Naive thymus-derived CD4-positive, alpha-beta T cell (primary cell): ENCODE results near the gene BSND. TPM values are rescaled to one million over a fixed set of nuclear protein-coding genes. Genes with fewer than 3 reads are reported as not detected.

Experiments
- ATAC-seq: fragments of 150-1000 bp; cut with Tn5 transposase; 2 replicates; pipeline ENCODE4 v1.10.0; 2021; ENCODE audit warnings: mild to moderate bottlenecking, moderate library complexity
- CTCF ChIA-PET: fragments of 350-600 bp; sonication (Branson Sonifier 250); formaldehyde crosslinking; loops from one replicate; lab custom pipeline; 2021; ENCODE audit warnings: antibody characterized with exemption; lab: Charles Lee
- POLR2A ChIA-PET: fragments of 350-600 bp; sonication (Branson Sonifier 250); formaldehyde crosslinking; loops from one replicate; lab custom pipeline; 2021; ENCODE audit warnings: antibody characterized with exemption, inconsistent platforms; lab: Charles Lee
- DNase-seq, 9 donors: peaks; one replicate each; pipeline versions ENCODE4 v3.0.0 to v3.0.0-alpha.2; 2020 to 2022; ENCODE audit warnings: mixed read lengths in 1 of 9
- H3K27ac ChIP-seq: one replicate; pipeline ENCODE4 v1.7.0; 2013; ENCODE audit warnings: mild to moderate bottlenecking, low read depth, low read length, moderate library complexity
- H3K27me3 ChIP-seq, 2 donors: one replicate each; pipeline ENCODE4 v1.7.0; 2013; ENCODE audit warnings: low read length in 2 of 2, mild to moderate bottlenecking in 2 of 2, moderate library complexity in 2 of 2; ENCODE audit not compliant: control insufficient read depth in 2 of 2, insufficient read depth in 2 of 2
- H3K36me3 ChIP-seq, 3 experiments: 1 replicate in 2 of 3; 2 replicates in 1 of 3; pipeline ENCODE4 v1.7.0; 2013; ENCODE audit warnings: low read length in 3 of 3, mild to moderate bottlenecking in 3 of 3, moderate library complexity in 1 of 3; ENCODE audit not compliant: insufficient read depth in 3 of 3, control insufficient read depth in 2 of 3
- H3K4me1 ChIP-seq, 2 donors: one replicate each; pipeline ENCODE4 v1.7.0; 2013; ENCODE audit warnings: low read length in 2 of 2, mild to moderate bottlenecking in 2 of 2, moderate library complexity in 1 of 2; ENCODE audit not compliant: control insufficient read depth in 2 of 2, insufficient read depth in 2 of 2
- H3K4me3 ChIP-seq: 2 replicates; pipeline ENCODE4 v1.7.0; 2013; ENCODE audit warnings: mild to moderate bottlenecking, low read length
- H3K9me3 ChIP-seq, 3 experiments: 1 replicate in 2 of 3; 2 replicates in 1 of 3; pipeline ENCODE4 v1.7.0; 2013; ENCODE audit warnings: low read length in 3 of 3; ENCODE audit not compliant: control insufficient read depth in 2 of 3
- H3K27ac Mint-ChIP-seq, 9 donors: one replicate each; pipeline ENCODE4 v1.8.0; 2020 to 2022; ENCODE audit warnings: mixed read lengths in 9 of 9, mild to moderate bottlenecking in 8 of 9, moderate library complexity in 5 of 9, inconsistent platforms in 2 of 9
- H3K27me3 Mint-ChIP-seq, 5 donors: one replicate each; pipeline ENCODE4 v1.8.0; 2021 to 2022; ENCODE audit warnings: mixed read lengths in 5 of 5, mild to moderate bottlenecking in 1 of 5
- H3K36me3 Mint-ChIP-seq, 5 donors: one replicate each; pipeline ENCODE4 v1.8.0; 2020 to 2022; ENCODE audit warnings: mixed read lengths in 5 of 5, mild to moderate bottlenecking in 3 of 5, inconsistent platforms in 1 of 5
- H3K4me1 Mint-ChIP-seq, 7 donors: one replicate each; pipeline ENCODE4 v1.8.0; 2020 to 2022; ENCODE audit warnings: mixed read lengths in 7 of 7, mild to moderate bottlenecking in 3 of 7, inconsistent platforms in 1 of 7
- H3K4me3 Mint-ChIP-seq, 10 donors: one replicate each; pipeline ENCODE4 v1.8.0; 2020 to 2022; ENCODE audit warnings: mild to moderate bottlenecking in 10 of 10, mixed read lengths in 10 of 10, moderate library complexity in 6 of 10, inconsistent platforms in 2 of 10
- H3K9me3 Mint-ChIP-seq, 11 donors: one replicate each; pipeline ENCODE4 v1.8.0; 2020 to 2022; ENCODE audit warnings: mixed read lengths in 11 of 11, mild to moderate bottlenecking in 4 of 11, inconsistent platforms in 1 of 11, moderate library complexity in 1 of 11
- intact Hi-C, 2 donors: fragments of 100-400 bp; cut with micrococcal nuclease; formaldehyde crosslinking; loops; one replicate each; pipeline ENCODE4 v1.15.1; 2023
- polyA plus RNA-seq, 2 donors: library from polyadenylated mRNA; unstranded; fragments of 300-500 nt; fragmentation: Illumina TruSeq; gene quantifications; one replicate each; pipeline ENCODE4 v1.2.3, GENCODE V29; 2021
- total RNA-seq, 6 experiments: library from RNA in 5 of 6; stranded (reverse) in 5 of 6; gene quantifications; 1 replicate in 5 of 6; 2 replicates in 1 of 6; pipeline ENCODE4 v1.2.3 and lab custom pipeline; 2021 to 2026

The BSND gene
- total and polyA plus RNA-seq, 7 experiments from 2014 or later: 0.05 TPM; not detected in 6

GRCh38 chr1:54972436-54972835 is 26.3 kb upstream of the BSND start:
- no peak overlapping the region for H3K4me3 Mint-ChIP-seq
- POLR2A ChIA-PET: no interaction called here
- H3K27me3 Mint-ChIP-seq: peaks cover 16 to 47% (median 35%) of the 10 kb centered on the region in 5 donors
- no peak overlapping the region for H3K27ac ChIP-seq
- H3K27ac Mint-ChIP-seq: no peak overlapping the region
- no peaks in the 10 kb centered on the region for H3K4me1 Mint-ChIP-seq
- H3K9me3 ChIP-seq: no peaks in the 10 kb centered on the region
- no peaks in the 10 kb centered on the region for H3K36me3 Mint-ChIP-seq
- CTCF ChIA-PET: interaction anchor here (0.9 kb wide), 1 partner anchor 27 kb away, joined by 3 read pairs; no protein-coding TSS in a partner anchor
- ATAC-seq (no peak), DNase-seq (no peak)
- intact Hi-C loops: no loop called here
- no peaks in the 10 kb centered on the region for H3K36me3 ChIP-seq
- no peak overlapping the region for H3K4me3 ChIP-seq
- peaks cover 0 to 1% (median 0%) of the 10 kb centered on the region in 11 donors for H3K9me3 Mint-ChIP-seq
- H3K4me1 ChIP-seq: no peaks in the 10 kb centered on the region
- peaks cover 0 to 2% of the 10 kb centered on the region in 2 donors for H3K27me3 ChIP-seq

DNA sequence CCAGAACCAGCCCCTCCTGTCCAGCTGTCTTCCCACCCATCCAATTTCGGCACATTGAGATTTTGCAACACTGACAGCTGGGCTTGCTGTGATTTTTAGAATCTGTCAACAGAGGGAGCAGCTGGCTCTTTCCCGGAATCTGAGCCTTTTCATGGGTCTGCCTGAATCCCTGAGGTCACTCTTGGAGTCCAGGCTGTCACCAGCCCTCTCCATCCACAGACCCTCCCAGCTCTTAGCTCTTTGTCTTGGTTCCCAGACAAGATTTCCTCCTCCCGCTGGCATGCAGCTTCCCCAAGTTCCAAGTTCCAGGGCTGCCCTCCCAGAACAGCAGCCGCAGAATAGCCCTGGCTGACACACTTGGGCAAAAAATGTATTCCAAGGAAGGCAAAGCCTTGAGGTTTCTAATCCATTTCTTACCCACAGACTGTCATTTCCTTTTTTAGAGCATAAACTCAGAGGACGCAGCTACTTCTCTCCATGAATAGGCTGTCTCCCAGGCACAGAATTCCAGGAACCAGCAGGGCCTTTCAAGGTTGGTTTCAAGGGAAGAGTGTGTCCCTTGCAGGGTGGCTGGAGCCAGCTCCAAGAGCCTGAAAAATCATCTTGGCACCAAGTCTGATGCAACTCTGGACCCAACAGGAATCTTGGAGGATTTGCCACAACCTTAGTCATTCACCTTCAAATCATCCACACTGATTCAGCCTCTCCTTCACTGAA is 25.4 kb upstream of the BSND start:
- no peak overlapping the region for H3K4me3 ChIP-seq
- H3K27ac ChIP-seq: no peak overlapping the region
- Mint-ChIP-seq H3K36me3 (no peaks in the 10 kb centered on the region), H3K27ac (no peak overlapping the region), H3K4me1 (no peaks in the 10 kb centered on the region), H3K27me3 (peaks cover 20 to 54% (median 42%) of the 10 kb centered on the region in 5 donors), H3K4me3 (no peak overlapping the region), H3K9me3 (peaks cover 0 to 1% (median 0%) of the 10 kb centered on the region in 11 donors)
- ChIA-PET CTCF (no interaction called here), POLR2A (no interaction called here)
- intact Hi-C loops: no loop called here
- ATAC-seq (no peak), DNase-seq (no peak)
- no peaks in the 10 kb centered on the region for H3K9me3 ChIP-seq
- no peaks in the 10 kb centered on the region for H3K36me3 ChIP-seq
- H3K27me3 ChIP-seq: peaks cover 0 to 2% of the 10 kb centered on the region in 2 donors
- no peaks in the 10 kb centered on the region for H3K4me1 ChIP-seq

DNA sequence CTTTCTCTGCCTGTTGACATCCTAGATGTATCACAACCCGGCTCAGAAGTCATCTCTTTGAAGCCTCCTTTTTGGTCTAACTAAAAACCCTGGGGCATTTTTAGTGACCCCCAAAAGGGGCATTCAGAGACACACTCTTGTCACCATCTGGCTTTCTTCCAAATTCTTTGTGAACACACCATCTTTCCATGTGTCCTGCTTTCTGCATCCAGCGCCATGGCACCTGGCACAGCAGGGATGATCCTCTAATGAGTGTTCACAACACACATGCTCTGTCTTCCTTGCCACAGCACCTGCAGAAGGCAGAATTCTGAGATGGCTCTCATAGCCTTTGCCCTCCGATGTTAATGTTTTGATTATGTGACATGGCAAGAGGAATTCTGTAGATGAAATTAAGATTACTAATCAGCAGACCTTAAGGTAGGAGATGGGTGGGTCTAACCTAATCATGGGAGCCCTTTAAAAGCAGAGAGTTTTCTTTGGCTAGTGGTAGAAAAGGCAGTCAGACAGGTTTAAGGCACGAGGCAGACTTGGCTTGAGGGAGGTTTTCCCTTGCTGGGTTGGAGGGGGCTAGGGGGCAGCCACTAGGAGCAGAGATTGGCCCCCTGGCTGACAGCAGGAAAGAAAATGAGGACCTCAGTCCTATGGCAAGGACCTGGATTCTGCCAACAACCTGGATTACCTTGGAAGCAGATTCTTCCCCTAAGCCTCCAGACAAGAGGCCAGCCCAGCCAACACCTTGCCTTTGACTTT is 23.2 kb upstream of the BSND start:
- no peaks in the 10 kb centered on the region for H3K9me3 ChIP-seq
- no peaks in the 10 kb centered on the region for H3K36me3 ChIP-seq
- H3K27ac ChIP-seq: no peak overlapping the region
- DNase-seq (no peak), ATAC-seq (no peak)
- H3K27me3 Mint-ChIP-seq: peaks cover 28 to 61% (median 44%) of the 10 kb centered on the region in 5 donors
- peaks cover 0 to 2% of the 10 kb centered on the region in 2 donors for H3K27me3 ChIP-seq
- H3K4me1 ChIP-seq: no peaks in the 10 kb centered on the region
- no peak overlapping the region for H3K4me3 ChIP-seq
- H3K4me1 Mint-ChIP-seq: no peaks in the 10 kb centered on the region
- H3K9me3 Mint-ChIP-seq: no peaks in the 10 kb centered on the region
- H3K4me3 Mint-ChIP-seq: no peak overlapping the region
- ChIA-PET POLR2A (no interaction called here), CTCF (no interaction called here)
- H3K36me3 Mint-ChIP-seq: no peaks in the 10 kb centered on the region
- intact Hi-C loops: no loop called here
- H3K27ac Mint-ChIP-seq: no peak overlapping the region

- ChIA-PET POLR2A (no interaction called here), CTCF (no interaction called here)
- Mint-ChIP-seq H3K4me3 (no peak overlapping the region), H3K9me3 (no peaks in the 10 kb centered on the region), H3K27me3 (peaks cover 32 to 68% (median 45%) of the 10 kb centered on the region in 5 donors), H3K27ac (no peak overlapping the region), H3K4me1 (peaks cover 0 to 7% (median 0%) of the 10 kb centered on the region in 7 donors), H3K36me3 (no peaks in the 10 kb centered on the region)
- H3K27ac ChIP-seq: no peak overlapping the region
- intact Hi-C loops: no loop called here
- H3K36me3 ChIP-seq: no peaks in the 10 kb centered on the region
- ATAC-seq (no peak), DNase-seq (no peak)
- H3K4me1 ChIP-seq: no peaks in the 10 kb centered on the region
- H3K27me3 ChIP-seq: peaks cover 0 to 2% of the 10 kb centered on the region in 2 donors
- no peaks in the 10 kb centered on the region for H3K9me3 ChIP-seq
- no peak overlapping the region for H3K4me3 ChIP-seq
These were observed 22.0 kb upstream of the BSND start for GRCh38 chr1:54976747-54977146.

- no peak for ATAC-seq
- H3K9me3 ChIP-seq: no peaks in the 10 kb centered on the region
- no peaks in the 10 kb centered on the region for H3K36me3 ChIP-seq
- H3K4me1 ChIP-seq: no peaks in the 10 kb centered on the region
- H3K27ac ChIP-seq: no peak overlapping the region
- Mint-ChIP-seq H3K4me3 (no peak overlapping the region), H3K36me3 (no peaks in the 10 kb centered on the region), H3K27ac (peak overlapping the region in 1 of 9 donors; percentile 14), H3K9me3 (no peaks in the 10 kb centered on the region), H3K27me3 (peaks cover 38 to 71% (median 48%) of the 10 kb centered on the region in 5 donors), H3K4me1 (peaks cover 0 to 7% (median 0%) of the 10 kb centered on the region in 7 donors)
- POLR2A ChIA-PET: no interaction called here
- DNase-seq: no peak
- intact Hi-C loops: no loop called here
- no peak overlapping the region for H3K4me3 ChIP-seq
- CTCF ChIA-PET: no interaction called here
- H3K27me3 ChIP-seq: peaks cover 0 to 5% of the 10 kb centered on the region in 2 donors
These were observed 21.0 kb upstream of the BSND start for GRCh38 chr1:54977533-54978297.

GRCh38 chr1:54978528-54979326 is 20.0 kb upstream of the BSND start:
- Histone ChIP-seq H3K4me1 (no peaks in the 10 kb centered on the region), H3K9me3 (no peaks in the 10 kb centered on the region), H3K27me3 (peaks cover 0 to 5% of the 10 kb centered on the region in 2 donors), H3K4me3 (no peak overlapping the region), H3K36me3 (no peaks in the 10 kb centered on the region), H3K27ac (no peak overlapping the region)
- POLR2A ChIA-PET: no interaction called here
- H3K4me3 Mint-ChIP-seq: no peak overlapping the region
- DNase-seq (no peak), ATAC-seq (no peak)
- H3K27me3 Mint-ChIP-seq: peaks cover 33 to 66% (median 44%) of the 10 kb centered on the region in 5 donors
- no peaks in the 10 kb centered on the region for H3K9me3 Mint-ChIP-seq
- H3K36me3 Mint-ChIP-seq: no peaks in the 10 kb centered on the region
- peak overlapping the region in 1 of 9 donors; percentile 14 for H3K27ac Mint-ChIP-seq
- CTCF ChIA-PET: no interaction called here
- intact Hi-C loops: no loop called here
- H3K4me1 Mint-ChIP-seq: peaks cover 0 to 7% (median 0%) of the 10 kb centered on the region in 7 donors
